Large intestine (tissue), 3 donors: ENCODE measurements around the gene SIK2. TPM values are rescaled to one million over a fixed set of nuclear protein-coding genes. Genes with fewer than 3 reads are reported as not detected.

Source experiments
- DNase-seq, 2 donors: peaks; one replicate each; pipeline versions ENCODE4 v3.0.0 to v3.0.0-alpha.2; 2013
- H3K27ac ChIP-seq: one replicate; pipeline ENCODE4 v1.5.1; 2013; ENCODE audit warnings: low read length
- H3K27me3 ChIP-seq: 2 replicates; pipeline ENCODE4 v1.6.1; 2013; ENCODE audit warnings: low read length; ENCODE audit not compliant: control insufficient read depth, insufficient read depth
- H3K36me3 ChIP-seq: 2 replicates; pipeline ENCODE4 v1.6.1; 2013; ENCODE audit warnings: low read length; ENCODE audit not compliant: control insufficient read depth, insufficient read depth
- H3K4me1 ChIP-seq: one replicate; pipeline ENCODE4 v1.6.1; 2013; ENCODE audit warnings: low read length; ENCODE audit not compliant: control insufficient read depth, insufficient read depth
- H3K4me3 ChIP-seq: one replicate; pipeline ENCODE4 v1.5.1; 2013; ENCODE audit warnings: low read length
- H3K9me3 ChIP-seq: one replicate; pipeline ENCODE4 v1.6.1; 2013; ENCODE audit warnings: mild to moderate bottlenecking, low read depth, low read length, moderate library complexity; ENCODE audit not compliant: control insufficient read depth
- WGBS: methylation state at CpG from one replicate; pipeline ENCODE4 v1.1.5; 2013; ENCODE audit warnings: low lambda C conversion rate; ENCODE audit not compliant: insufficient coverage; 5-methylcytosine and 5-hydroxymethylcytosine counted together
- polyA plus RNA-seq: library from polyadenylated mRNA; unstranded; fragments of 120-200 nt; gene quantifications from one replicate; pipeline ENCODE4 v1.2.1, GENCODE V29; 2013

SIK2 gene
- polyA plus RNA-seq, 1 donor, result 21.6 TPM

- WGBS, result 92% methylated on average over 2 of the region's 7 CpGs
- Histone ChIP-seq H3K4me3 (no peak overlapping the region), H3K36me3 (peaks cover 70% of the 10 kb centered on the region), H3K27ac (no peak overlapping the region), H3K4me1 (no peaks in the 10 kb centered on the region), H3K27me3 (no peaks in the 10 kb centered on the region), H3K9me3 (no peaks in the 10 kb centered on the region)
- no peak for DNase-seq
These were observed 146.0 kb downstream of the SIK2 start for GRCh38 chr11:111748035-111748804.

GRCh38 chr11:111749646-111750045, 147.4 kb downstream of the SIK2 start:
- Histone ChIP-seq H3K36me3 (peaks cover 69% of the 10 kb centered on the region), H3K27me3 (no peaks in the 10 kb centered on the region), H3K27ac (no peak overlapping the region), H3K9me3 (no peaks in the 10 kb centered on the region), H3K4me1 (no peaks in the 10 kb centered on the region), H3K4me3 (no peak overlapping the region)
- DNase-seq, result no peak

- Histone ChIP-seq H3K4me1 (peaks cover 25% of the 10 kb centered on the region), H3K4me3 (no peak overlapping the region), H3K27me3 (no peaks in the 10 kb centered on the region), H3K27ac (peak overlapping the region; percentile 92), H3K36me3 (peaks cover 63% of the 10 kb centered on the region), H3K9me3 (no peaks in the 10 kb centered on the region)
- WGBS, result no CpG with 5 or more reads among the region's 6 CpGs
- DNase-seq, result peak in 1 of 2 donors; percentile 65
These were observed 153.8 kb downstream of the SIK2 start for GRCh38 chr11:111756097-111756496.

GRCh38 chr11:111759376-111759775, 157.1 kb downstream of the SIK2 start:
- Histone ChIP-seq H3K36me3 (peaks cover 58% of the 10 kb centered on the region), H3K9me3 (no peaks in the 10 kb centered on the region), H3K4me3 (no peak overlapping the region), H3K27ac (peak overlapping the region; percentile 72), H3K27me3 (no peaks in the 10 kb centered on the region), H3K4me1 (peaks cover 32% of the 10 kb centered on the region)
- peak in 1 of 2 donors; percentile 67 for DNase-seq

GRCh38 chr11:111759778-111760407, 157.6 kb downstream of the SIK2 start:
- WGBS, result no CpG with 5 or more reads among the region's 5 CpGs
- Histone ChIP-seq H3K4me3 (no peak overlapping the region), H3K36me3 (peaks cover 56% of the 10 kb centered on the region), H3K9me3 (no peaks in the 10 kb centered on the region), H3K27me3 (no peaks in the 10 kb centered on the region), H3K27ac (peak overlapping the region; percentile 72), H3K4me1 (peaks cover 32% of the 10 kb centered on the region)
- peak in 1 of 2 donors; percentile 46 for DNase-seq

GRCh38 chr11:111761036-111761435, 158.8 kb downstream of the SIK2 start:
- Histone ChIP-seq H3K4me3 (no peak overlapping the region), H3K27me3 (no peaks in the 10 kb centered on the region), H3K36me3 (peaks cover 52% of the 10 kb centered on the region), H3K9me3 (no peaks in the 10 kb centered on the region), H3K4me1 (peaks cover 28% of the 10 kb centered on the region), H3K27ac (peak overlapping the region; percentile 72)
- no peak for DNase-seq
- no CpG with 5 or more reads among the region's 4 CpGs for WGBS

GRCh38 chr11:111762526-111762925, 160.3 kb downstream of the SIK2 start:
- WGBS, result no CpG with 5 or more reads among the region's 5 CpGs
- Histone ChIP-seq H3K27me3 (no peaks in the 10 kb centered on the region), H3K27ac (no peak overlapping the region), H3K9me3 (no peaks in the 10 kb centered on the region), H3K4me3 (no peak overlapping the region), H3K36me3 (peaks cover 48% of the 10 kb centered on the region), H3K4me1 (peaks cover 26% of the 10 kb centered on the region)
- no peak for DNase-seq

GRCh38 chr11:111762981-111763643, 160.9 kb downstream of the SIK2 start:
- DNase-seq, result no peak
- peaks cover 26% of the 10 kb centered on the region for H3K4me1 ChIP-seq

GRCh38 chr11:111764621-111765020, 162.4 kb downstream of the SIK2 start:
- Histone ChIP-seq H3K4me3 (peak overlapping the region; percentile 94), H3K9me3 (no peaks in the 10 kb centered on the region), H3K36me3 (peaks cover 38% of the 10 kb centered on the region), H3K27me3 (no peaks in the 10 kb centered on the region), H3K27ac (peak overlapping the region; percentile 90), H3K4me1 (peaks cover 20% of the 10 kb centered on the region)
- DNase-seq, result peak in 1 of 2 donors; percentile 47
- WGBS, result 40% methylated on average over 1 of the region's 1 CpG

More at GRCh38 chr11:111762981-111763643, 160.9 kb downstream of the SIK2 start:
- Histone ChIP-seq H3K27ac (no peak overlapping the region), H3K27me3 (no peaks in the 10 kb centered on the region), H3K36me3 (peaks cover 46% of the 10 kb centered on the region), H3K9me3 (no peaks in the 10 kb centered on the region), H3K4me3 (no peak overlapping the region)
- WGBS, result 100% methylated on average over 1 of the region's 3 CpGs

GRCh38 chr11:111765320-111765983, 163.2 kb downstream of the SIK2 start:
- 0% methylated on average over 5 of the region's 28 CpGs for WGBS
- peaks cover 19% of the 10 kb centered on the region for H3K4me1 ChIP-seq

More at GRCh38 chr11:111765320-111765983, 163.2 kb downstream of the SIK2 start:
- H3K27ac ChIP-seq, result peak overlapping the region; percentile 90
- no peaks in the 10 kb centered on the region for H3K9me3 ChIP-seq
- peak in 1 of 2 donors; percentile 37 for DNase-seq
- peak overlapping the region; percentile 94 for H3K4me3 ChIP-seq
- H3K27me3 ChIP-seq, result no peaks in the 10 kb centered on the region
- peaks cover 30% of the 10 kb centered on the region for H3K36me3 ChIP-seq
